Caco-2 (cell line): Measurements from ENCODE around the gene NEDD4L. TPM values are rescaled to one million over a fixed set of nuclear protein-coding genes. Genes with fewer than 3 reads are reported as not detected.

Experiments
- BruUV-seq: library from RNA; stranded (reverse); fragments of 400-500 nt; replicated peaks from 2 replicates; lab custom pipeline; 2021; lab: Mats Ljungman, UMichigan
- CTCF ChIA-PET: fragments of 300-600 bp; sonication (Branson Sonifier 250); formaldehyde crosslinking; loops from one replicate; lab custom pipeline; 2022; ENCODE audit warnings: antibody characterized with exemption; lab: Charles Lee
- POLR2A ChIA-PET: fragments of 300-600 bp; sonication (Branson Sonifier 250); formaldehyde crosslinking; loops from one replicate; lab custom pipeline; 2022; ENCODE audit warnings: antibody characterized with exemption; lab: Charles Lee
- DNase-seq, 2 experiments: peaks; one replicate each; pipeline versions ENCODE4 v3.0.0 to v3.0.0-alpha.2; 2020 to 2022
- H3K27me3 ChIP-seq: replicated peaks from 2 replicates; pipeline ENCODE4 v1.6.0; 2011; ENCODE audit warnings: low read length; ENCODE audit not compliant: control insufficient read depth, insufficient read depth
- H3K36me3 ChIP-seq: 2 replicates; pipeline ENCODE4 v1.5.1; 2011; ENCODE audit warnings: low read length; ENCODE audit not compliant: control insufficient read depth, insufficient read depth
- H3K4me1 ChIP-seq: fragments of 250-450 bp; sonication (Bioruptor Pico); 2 replicates; pipeline ENCODE4 v1.5.1; 2020; ENCODE audit warnings: mild to moderate bottlenecking
- H3K4me3 ChIP-seq: 2 replicates; pipeline ENCODE4 v1.5.1; 2011; ENCODE audit warnings: low read depth, mild to moderate bottlenecking, control low read depth, low read length
- H3K9me3 ChIP-seq: fragments of 250-450 bp; sonication (Bioruptor Pico); 2 replicates; pipeline ENCODE4 v1.5.1; 2020; ENCODE audit warnings: mild to moderate bottlenecking, moderate library complexity
- H3K27ac Mint-ChIP-seq: one replicate; pipeline ENCODE4 v1.8.0; 2022; ENCODE audit warnings: mixed read lengths; ENCODE audit not compliant: unreplicated experiment
- H3K27me3 Mint-ChIP-seq: one replicate; pipeline ENCODE4 v1.8.0; 2022; ENCODE audit warnings: mixed read lengths; ENCODE audit not compliant: insufficient read depth, unreplicated experiment
- H3K36me3 Mint-ChIP-seq: one replicate; pipeline ENCODE4 v1.8.0; 2022; ENCODE audit warnings: mild to moderate bottlenecking, mixed read lengths; ENCODE audit not compliant: insufficient read depth, unreplicated experiment
- H3K4me1 Mint-ChIP-seq: one replicate; pipeline ENCODE4 v1.8.0; 2022; ENCODE audit warnings: low read depth, mixed read lengths; ENCODE audit not compliant: unreplicated experiment
- H3K4me3 Mint-ChIP-seq: one replicate; pipeline ENCODE4 v1.8.0; 2022; ENCODE audit warnings: mild to moderate bottlenecking, moderate library complexity, mixed read lengths; ENCODE audit not compliant: unreplicated experiment
- H3K9me3 Mint-ChIP-seq: one replicate; pipeline ENCODE4 v1.8.0; 2022; ENCODE audit warnings: mixed read lengths; ENCODE audit not compliant: unreplicated experiment
- intact Hi-C: fragments of 100-400 bp; cut with micrococcal nuclease; formaldehyde crosslinking; loops from one replicate; pipeline ENCODE4 v1.10.0; 2022; ENCODE audit not compliant: unreplicated experiment
- total RNA-seq: library from RNA; stranded (reverse); gene quantifications from 2 replicates; pipeline ENCODE4 v1.2.3, GENCODE V29; 2022
- TF ChIP-seq, protein P1 (sequence below), 2 experiments: fragments of 200-600 bp in 1 of 2; IDR thresholded peaks; 1 replicate in 1 of 2; 2 replicates in 1 of 2; pipeline versions ENCODE4 v1.5.1 to v1.8.0; 2011 to 2022; ENCODE audit warnings: antibody characterized with exemption in 1 of 2, control low read depth in 1 of 2, inconsistent platforms in 1 of 2, low read depth in 1 of 2, low read length in 1 of 2, mild to moderate bottlenecking in 1 of 2, moderate library complexity in 1 of 2; ENCODE audit not compliant: insufficient read depth in 1 of 2, severe bottlenecking in 1 of 2, unreplicated experiment in 1 of 2

The NEDD4L gene
- total RNA-seq, 1 experiment from 2014 or later = 85.4 TPM

DNA sequence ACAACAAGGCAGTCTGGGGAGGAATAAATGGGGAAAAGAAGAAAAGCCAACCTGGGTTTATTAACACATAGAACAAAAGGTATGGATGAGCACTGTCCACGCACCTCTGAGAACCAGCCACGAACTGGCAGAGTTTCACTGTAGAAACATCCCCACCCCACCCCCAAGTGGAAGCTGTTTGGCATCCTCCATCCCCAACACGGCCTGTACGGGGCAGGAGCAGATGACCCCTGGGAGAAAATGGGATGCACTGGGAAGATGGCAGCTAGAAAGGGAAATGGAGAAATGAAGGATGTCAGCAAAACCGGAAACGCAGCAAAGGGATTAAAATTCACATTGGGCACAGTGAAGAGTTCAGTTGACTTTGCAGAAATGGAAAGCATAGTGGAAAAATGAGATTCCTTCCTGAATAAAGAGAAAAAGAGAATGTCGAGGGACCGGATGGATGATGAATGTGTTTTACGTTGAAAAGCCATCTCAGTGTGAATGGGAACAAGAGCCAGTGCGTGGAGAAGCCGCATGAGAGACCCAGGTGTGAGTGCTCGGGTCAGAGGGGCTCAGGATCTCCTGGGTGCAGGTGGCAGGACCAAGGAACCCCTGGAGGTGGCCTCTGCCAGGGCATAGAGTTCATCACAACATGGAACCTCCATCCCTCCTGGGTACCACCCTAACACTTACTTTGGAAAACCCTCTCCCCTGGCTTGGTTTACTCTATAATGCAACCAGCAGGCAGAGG, 337.8 kb downstream of the NEDD4L start:
- no peak overlapping the region for H3K27ac Mint-ChIP-seq

DNA sequence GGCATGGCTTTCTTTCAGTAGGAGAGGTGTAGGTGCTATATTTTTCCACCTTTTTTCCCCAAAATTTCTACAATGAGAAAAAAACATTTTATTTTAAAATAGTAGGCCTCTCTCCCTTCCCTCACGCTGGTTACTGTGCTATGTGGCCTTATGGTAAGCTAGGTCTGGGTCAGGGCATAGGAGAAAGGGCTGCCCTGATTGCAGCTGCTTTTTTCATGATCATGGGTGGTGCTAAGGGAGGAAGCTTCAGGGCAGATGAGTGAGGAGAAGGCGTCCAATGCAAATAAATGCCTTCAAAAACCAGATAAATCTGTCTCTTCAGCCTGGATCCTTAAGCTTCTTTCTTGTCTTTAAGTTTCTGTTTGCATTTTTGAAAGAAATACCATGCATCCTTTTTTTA, 338.4 kb downstream of the NEDD4L start:
- Mint-ChIP-seq H3K4me3 (no peak overlapping the region), H3K27me3 (no peaks in the 10 kb centered on the region), H3K9me3 (no peaks in the 10 kb centered on the region), H3K27ac (no peak overlapping the region), H3K36me3 (peaks cover 32% of the 10 kb centered on the region), H3K4me1 (no peaks in the 10 kb centered on the region)
- no peaks in the 10 kb centered on the region for H3K4me1 ChIP-seq
- no peaks in the 10 kb centered on the region for H3K36me3 ChIP-seq
- no TSS peak for BruUV-seq
- no peak for DNase-seq
- POLR2A ChIA-PET = no interaction called here
- intact Hi-C loops = no loop called here
- CTCF ChIA-PET = no interaction called here
- H3K4me3 ChIP-seq = no peak overlapping the region
- H3K27me3 ChIP-seq = no peaks in the 10 kb centered on the region
- H3K9me3 ChIP-seq = no peaks in the 10 kb centered on the region
- TF ChIP-seq, protein P1, sequence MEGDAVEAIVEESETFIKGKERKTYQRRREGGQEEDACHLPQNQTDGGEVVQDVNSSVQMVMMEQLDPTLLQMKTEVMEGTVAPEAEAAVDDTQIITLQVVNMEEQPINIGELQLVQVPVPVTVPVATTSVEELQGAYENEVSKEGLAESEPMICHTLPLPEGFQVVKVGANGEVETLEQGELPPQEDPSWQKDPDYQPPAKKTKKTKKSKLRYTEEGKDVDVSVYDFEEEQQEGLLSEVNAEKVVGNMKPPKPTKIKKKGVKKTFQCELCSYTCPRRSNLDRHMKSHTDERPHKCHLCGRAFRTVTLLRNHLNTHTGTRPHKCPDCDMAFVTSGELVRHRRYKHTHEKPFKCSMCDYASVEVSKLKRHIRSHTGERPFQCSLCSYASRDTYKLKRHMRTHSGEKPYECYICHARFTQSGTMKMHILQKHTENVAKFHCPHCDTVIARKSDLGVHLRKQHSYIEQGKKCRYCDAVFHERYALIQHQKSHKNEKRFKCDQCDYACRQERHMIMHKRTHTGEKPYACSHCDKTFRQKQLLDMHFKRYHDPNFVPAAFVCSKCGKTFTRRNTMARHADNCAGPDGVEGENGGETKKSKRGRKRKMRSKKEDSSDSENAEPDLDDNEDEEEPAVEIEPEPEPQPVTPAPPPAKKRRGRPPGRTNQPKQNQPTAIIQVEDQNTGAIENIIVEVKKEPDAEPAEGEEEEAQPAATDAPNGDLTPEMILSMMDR (IDR thresholded peaks at IDR 0.05; ENCODE audit: insufficient read depth in 1 of 2, low read depth in 1 of 2, low read length in 1 of 2, severe bottlenecking in 1 of 2, unreplicated experiment in 1 of 2) = no peak

More for the DNA sequence above, 337.8 kb downstream of the NEDD4L start:
- Mint-ChIP-seq H3K4me1 (no peaks in the 10 kb centered on the region), H3K27me3 (no peaks in the 10 kb centered on the region), H3K4me3 (no peak overlapping the region), H3K9me3 (no peaks in the 10 kb centered on the region), H3K36me3 (peaks cover 37% of the 10 kb centered on the region)
- POLR2A ChIA-PET = no interaction called here
- TF ChIP-seq, protein P1 (IDR thresholded peaks at IDR 0.05; ENCODE audit: insufficient read depth in 1 of 2, low read depth in 1 of 2, low read length in 1 of 2, severe bottlenecking in 1 of 2, unreplicated experiment in 1 of 2) = no peak
- Histone ChIP-seq H3K36me3 (no peaks in the 10 kb centered on the region), H3K4me1 (no peaks in the 10 kb centered on the region), H3K4me3 (no peak overlapping the region), H3K9me3 (no peaks in the 10 kb centered on the region), H3K27me3 (no peaks in the 10 kb centered on the region)
- intact Hi-C loops = no loop called here
- DNase-seq = no peak
- CTCF ChIA-PET = no interaction called here
- BruUV-seq = no TSS peak

DNA sequence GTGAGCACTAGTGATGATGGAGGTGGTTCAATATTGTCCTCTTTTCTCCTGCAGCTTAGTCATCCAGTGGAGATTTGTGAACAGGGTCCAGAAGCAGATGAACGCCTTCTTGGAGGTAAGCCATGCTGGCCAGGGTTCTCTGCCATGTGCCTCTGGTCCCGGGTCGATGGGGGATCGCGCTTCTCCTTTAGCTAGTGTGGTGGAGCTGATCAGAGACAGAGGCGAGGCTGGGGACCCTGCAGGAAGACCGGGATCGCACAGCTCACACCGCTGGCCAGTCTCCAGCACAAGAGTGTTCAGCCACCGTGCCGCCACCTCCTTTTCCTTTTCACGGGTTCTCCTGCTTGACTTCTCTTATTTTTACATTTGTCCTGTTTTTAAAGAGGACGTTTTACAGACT, 341.4 kb downstream of the NEDD4L start:
- Mint-ChIP-seq H3K27me3 (no peaks in the 10 kb centered on the region), H3K4me3 (no peak overlapping the region), H3K9me3 (no peaks in the 10 kb centered on the region), H3K4me1 (no peaks in the 10 kb centered on the region), H3K27ac (no peak overlapping the region), H3K36me3 (peaks cover 45% of the 10 kb centered on the region)
- no TSS peak for BruUV-seq
- TF ChIP-seq, protein P1 (IDR thresholded peaks at IDR 0.05; ENCODE audit: insufficient read depth in 1 of 2, low read depth in 1 of 2, low read length in 1 of 2, severe bottlenecking in 1 of 2, unreplicated experiment in 1 of 2) = no peak
- POLR2A ChIA-PET = no interaction called here
- CTCF ChIA-PET = no interaction called here
- Histone ChIP-seq H3K9me3 (no peaks in the 10 kb centered on the region), H3K4me1 (no peaks in the 10 kb centered on the region), H3K36me3 (no peaks in the 10 kb centered on the region; the same call in 1 of the 2 replicates), H3K27me3 (no peaks in the 10 kb centered on the region), H3K4me3 (no peak overlapping the region)
- no peak for DNase-seq
- intact Hi-C loops = no loop called here
